Right hindlimb (tissue), 1 donor: ENCODE measurements around the gene SCAPER.

Source experiments
- DNase-seq: peaks from one replicate; pipeline ENCODE4 v3.0.0-alpha.2; 2018

SCAPER gene

GRCh38 chr15:76905013-76905839 lies at the start of gene SCAPER:
TSS of gene SCAPER (minus strand) at chr15:76905340. CDS start at chr15:76883817, 21,523 bp downstream.
- DNase-seq: peak; percentile 96

- no peak for DNase-seq
These were observed 49.6 kb upstream of the SCAPER start for GRCh38 chr15:76954744-76955143.

- DNase-seq: no peak
These were observed 48.8 kb upstream of the SCAPER start for GRCh38 chr15:76953913-76954312.

- no peak for DNase-seq
These were observed 46.1 kb upstream of the SCAPER start for GRCh38 chr15:76951220-76951619.

GRCh38 chr15:76947454-76947853 lies 42.3 kb upstream of the SCAPER start:
- DNase-seq: no peak

GRCh38 chr15:76945494-76946093 lies 40.5 kb upstream of the SCAPER start:
- DNase-seq: no peak

GRCh38 chr15:76942331-76942730 lies 37.2 kb upstream of the SCAPER start:
- DNase-seq: no peak

GRCh38 chr15:76941636-76942035 lies 36.5 kb upstream of the SCAPER start:
- no peak for DNase-seq

- no peak for DNase-seq
These were observed 34.6 kb upstream of the SCAPER start for GRCh38 chr15:76939715-76940114.

GRCh38 chr15:76938752-76939151 lies 33.6 kb upstream of the SCAPER start:
- DNase-seq: no peak

- DNase-seq: no peak
These were observed 31.5 kb upstream of the SCAPER start for GRCh38 chr15:76936671-76937070.

- no peak for DNase-seq
These were observed 30.5 kb upstream of the SCAPER start for GRCh38 chr15:76935620-76936019.

GRCh38 chr15:76932135-76932966 lies 27.2 kb upstream of the SCAPER start:
- no peak for DNase-seq

- peak; percentile 97 for DNase-seq
These were observed 26.4 kb upstream of the SCAPER start, which contains the start of gene RCN2 for GRCh38 chr15:76931397-76932134. TSS of gene RCN2 (plus strand) at chr15:76931749. CDS start at chr15:76931842, 93 bp downstream.

GRCh38 chr15:76930831-76931396 lies 25.8 kb upstream of the SCAPER start:
- no peak for DNase-seq

- no peak for DNase-seq
These were observed 24.0 kb upstream of the SCAPER start for GRCh38 chr15:76929011-76929760.

GRCh38 chr15:76928201-76928600 lies 23.1 kb upstream of the SCAPER start:
- no peak for DNase-seq

GRCh38 chr15:76916369-76916768 lies 11.2 kb upstream of the SCAPER start:
- no peak for DNase-seq

GRCh38 chr15:76913737-76914136 lies 8.6 kb upstream of the SCAPER start:
- no peak for DNase-seq

GRCh38 chr15:76912430-76912829 lies 7.3 kb upstream of the SCAPER start:
- no peak for DNase-seq

GRCh38 chr15:76905855-76906254 lies 715 bp upstream of the SCAPER start:
- no peak for DNase-seq
